CD14-positive monocyte (primary cell): ENCODE results near the gene TSPAN18. TPM values are rescaled to one million over a fixed set of nuclear protein-coding genes. Genes with fewer than 3 reads are reported as not detected.

ENCODE experiments used
- polyA plus RNA-seq, 3 donors: library from polyadenylated mRNA; depleted of rRNA in 1 of 3; unstranded in 2 of 3; stranded (reverse) in 1 of 3; fragments of 300-500 nt in 2 of 3; fragments of >200 nt in 1 of 3; fragmentation: Illumina TruSeq in 2 of 3; gene quantifications; 1 replicate in 2 of 3; 2 replicates in 1 of 3; pipeline ENCODE4 v1.2.3, GENCODE V29; 2012 to 2021

The TSPAN18 gene
- polyA plus RNA-seq, 3 donors = not detected

Other genes starting within 250 kb of the TSPAN18 start
- gene CD82, start 161.3 kb upstream of the TSPAN18 start, polyA plus RNA-seq = 10 to 100 TPM; 40.8 to 89.0 (median 43.0) TPM
- gene TP53I11, start 223.9 kb downstream of the TSPAN18 start, polyA plus RNA-seq = 10 to 100 TPM; 11.0 to 13.2 (median 11.3) TPM